Panc1 (cell line): ENCODE results near the gene ZP4. TPM values are rescaled to one million over a fixed set of nuclear protein-coding genes. Genes with fewer than 3 reads are reported as not detected.

Source experiments
- ATAC-seq: fragments of 200-7000 bp; cut with Tn5 transposase; 2 replicates; pipeline ENCODE4 v1.9.1; 2020; ENCODE audit warnings: mild to moderate bottlenecking, moderate library complexity
- BruUV-seq: library from RNA; stranded (reverse); fragments of 400-500 nt; replicated peaks from 2 replicates; lab custom pipeline; 2021; lab: Mats Ljungman, UMichigan
- CTCF ChIA-PET: fragments of 300-600 bp; sonication (Branson Sonifier 250); formaldehyde crosslinking; loops from one replicate; lab custom pipeline; 2022; ENCODE audit warnings: antibody characterized with exemption; lab: Charles Lee
- POLR2A ChIA-PET: fragments of 300-600 bp; sonication (Branson Sonifier 250); formaldehyde crosslinking; loops from one replicate; lab custom pipeline; 2022; ENCODE audit warnings: antibody characterized with exemption; lab: Charles Lee
- DNase-seq: peaks from one replicate; pipeline ENCODE4 v3.0.0-alpha.2; 2010; ENCODE audit warnings: low read depth, low spot score
- H3K27ac ChIP-seq: 2 replicates; pipeline ENCODE4 v1.5.1; 2011; ENCODE audit warnings: mild to moderate bottlenecking, low read length, inconsistent platforms
- H3K27me3 ChIP-seq: fragments of 200-500 bp; sonication (Bioruptor generic); 2 replicates; pipeline ENCODE4 v1.6.0; 2014; ENCODE audit warnings: low read length, inconsistent platforms; ENCODE audit not compliant: control insufficient read depth, insufficient read depth
- H3K36me3 ChIP-seq: fragments of 200-500 bp; sonication (Bioruptor generic); 2 replicates; pipeline ENCODE4 v1.5.1; 2014; ENCODE audit warnings: inconsistent platforms, mild to moderate bottlenecking, low read length, moderate library complexity; ENCODE audit not compliant: control insufficient read depth, insufficient read depth
- H3K4me1 ChIP-seq: 2 replicates; pipeline ENCODE4 v1.5.1; 2011; ENCODE audit warnings: inconsistent platforms, mild to moderate bottlenecking, low read length, moderate library complexity; ENCODE audit not compliant: control insufficient read depth, insufficient read depth
- H3K4me3 ChIP-seq, 2 experiments: 2 replicates each; pipeline ENCODE4 v1.5.1; 2011 to 2012; ENCODE audit warnings: low read depth in 2 of 2, low read length in 2 of 2, mild to moderate bottlenecking in 2 of 2, inconsistent platforms in 1 of 2, moderate library complexity in 1 of 2
- H3K9me3 ChIP-seq: fragments of 200-500 bp; sonication (Bioruptor generic); 2 replicates; pipeline ENCODE4 v1.5.1; 2014; ENCODE audit warnings: low read depth, mild to moderate bottlenecking, inconsistent platforms, low read length, moderate library complexity; ENCODE audit not compliant: control insufficient read depth, insufficient read depth
- CTCF ChIP-seq: fragments of 450-650 bp; IDR thresholded peaks from 2 replicates; pipeline ENCODE4 v1.5.1; 2017; ENCODE audit warnings: mild to moderate bottlenecking
- POLR2AphosphoS5 ChIP-seq: IDR thresholded peaks from 2 replicates; pipeline ENCODE4 v1.6.1; 2012; ENCODE audit warnings: mild to moderate bottlenecking, low read depth, low read length, moderate library complexity
- REST ChIP-seq, 2 experiments: IDR thresholded peaks; 2 replicates each; pipeline ENCODE4 v1.6.1; 2011 to 2012; ENCODE audit warnings: low read depth in 2 of 2, control low read depth in 1 of 2, low read length in 1 of 2, mild to moderate bottlenecking in 1 of 2, moderate library complexity in 1 of 2; ENCODE audit not compliant: insufficient read depth in 1 of 2
- SIN3A ChIP-seq: IDR thresholded peaks from 2 replicates; pipeline ENCODE4 v1.6.1; 2012; ENCODE audit warnings: low read depth, mild to moderate bottlenecking, low read length, moderate library complexity, borderline replicate concordance; ENCODE audit not compliant: insufficient read depth
- TCF7L2 ChIP-seq: IDR thresholded peaks from 2 replicates; pipeline ENCODE4 v1.6.1; 2011; ENCODE audit warnings: mild to moderate bottlenecking, low read depth, low read length, inconsistent platforms
- in situ Hi-C: cut with HindIII; loops from 2 replicates; pipeline ENCODE4 v1.10.0; 2016; ENCODE audit warnings: low sequenced_read_pairs, low pct_unique_long_range_greater_than_20kb
- intact Hi-C: fragments of 100-400 bp; cut with micrococcal nuclease; formaldehyde crosslinking; loops from one replicate; pipeline ENCODE4 v1.10.0; 2022; ENCODE audit not compliant: unreplicated experiment
- total RNA-seq: library from RNA; stranded (reverse); gene quantifications from one replicate; pipeline ENCODE4 v1.2.1, GENCODE V29; 2021; ENCODE audit not compliant: unreplicated experiment

ZP4 gene
- total RNA-seq, 1 experiment from 2014 or later = not detected

GRCh38 chr1:237879195-237879594 lies 11.5 kb downstream of the ZP4 start:
- H3K4me1 ChIP-seq = no peaks in the 10 kb centered on the region
- CTCF ChIA-PET = no interaction called here
- no peaks in the 10 kb centered on the region for H3K36me3 ChIP-seq
- TF ChIP-seq REST (IDR thresholded peaks at IDR 0.05; ENCODE audit: insufficient read depth in 1 of 2, low read depth in 2 of 2, low read length in 1 of 2) = no peak
- no peak for TF ChIP-seq TCF7L2
- TF ChIP-seq CTCF = no peak
- no peak for TF ChIP-seq SIN3A
- no peak for TF ChIP-seq POLR2AphosphoS5
- no peak overlapping the region for H3K4me3 ChIP-seq
- BruUV-seq = no TSS peak
- no peak overlapping the region for H3K27ac ChIP-seq
- ATAC-seq (no peak), DNase-seq (no peak)
- H3K9me3 ChIP-seq = no peaks in the 10 kb centered on the region
- POLR2A ChIA-PET = no interaction called here
- intact Hi-C loops = no loop called here
- in situ Hi-C loops = no loop called here
- no peaks in the 10 kb centered on the region for H3K27me3 ChIP-seq

GRCh38 chr1:237878406-237878805 lies 12.3 kb downstream of the ZP4 start:
- no peaks in the 10 kb centered on the region for H3K9me3 ChIP-seq
- no peaks in the 10 kb centered on the region for H3K27me3 ChIP-seq
- in situ Hi-C loops = no loop called here
- H3K27ac ChIP-seq = no peak overlapping the region
- ChIA-PET POLR2A (no interaction called here), CTCF (interaction anchor here (1.4 kb wide), 1 partner anchor 13 kb away, joined by 3 read pairs; no protein-coding TSS in a partner anchor)
- intact Hi-C loops = no loop called here
- H3K36me3 ChIP-seq = no peaks in the 10 kb centered on the region
- no peaks in the 10 kb centered on the region for H3K4me1 ChIP-seq
- BruUV-seq = no TSS peak
- no peak overlapping the region for H3K4me3 ChIP-seq
- ATAC-seq = no peak
- DNase-seq = no peak
- no peak for TF ChIP-seq CTCF
- no peak for TF ChIP-seq SIN3A
- no peak for TF ChIP-seq REST (IDR thresholded peaks at IDR 0.05; ENCODE audit: insufficient read depth in 1 of 2, low read depth in 2 of 2, low read length in 1 of 2)
- TF ChIP-seq POLR2AphosphoS5 = no peak
- TF ChIP-seq TCF7L2 = no peak
